Cardiac muscle cell (in vitro differentiated cells and primary cell): Measurements from ENCODE around the gene ISLR2. TPM values are rescaled to one million over a fixed set of nuclear protein-coding genes. Genes with fewer than 3 reads are reported as not detected.

Experiments used
- DNase-seq, 2 donors: peaks; one replicate each; pipeline versions ENCODE4 v3.0.0 to v3.0.0-alpha.2; 2010 to 2017; ENCODE audit warnings: low read depth in 1 of 2, low spot score in 1 of 2
- H3K27ac ChIP-seq: fragments of 200-600 bp; sonication (generic); 2 replicates; pipeline ENCODE4 v1.5.1; 2016
- H3K27me3 ChIP-seq: fragments of 200-600 bp; sonication (generic); 2 replicates; pipeline ENCODE4 v1.6.0; 2016; ENCODE audit warnings: control low read depth
- H3K36me3 ChIP-seq: fragments of 200-600 bp; sonication (generic); 2 replicates; pipeline ENCODE4 v1.5.1; 2016; ENCODE audit warnings: control low read depth
- H3K4me1 ChIP-seq: fragments of 200-600 bp; sonication (generic); 2 replicates; pipeline ENCODE4 v1.8.1; 2017; ENCODE audit warnings: low read depth, mild to moderate bottlenecking, mixed run types
- H3K4me3 ChIP-seq: fragments of 200-600 bp; sonication (generic); 2 replicates; pipeline ENCODE4 v1.5.1; 2016; ENCODE audit warnings: mild to moderate bottlenecking
- H3K9me3 ChIP-seq: fragments of 200-600 bp; sonication (generic); 2 replicates; pipeline ENCODE4 v1.5.1; 2017; ENCODE audit warnings: low read depth, mild to moderate bottlenecking, control low read depth
- polyA plus RNA-seq: library from polyadenylated mRNA; unstranded; fragments of >200 nt; fragmentation: Nextera tagmentation; extraction: Ambion mirVana; gene quantifications from 2 replicates; pipeline ENCODE4 v1.2.1, GENCODE V29; 2016
- total RNA-seq: library from RNA; depleted of rRNA; stranded (reverse); fragments of >200 nt; gene quantifications from 2 replicates; pipeline ENCODE4 v1.2.3, GENCODE V29; 2016
- TF ChIP-seq, protein P1 (sequence below): IDR thresholded peaks from 2 replicates; pipeline ENCODE4 v1.5.1; 2012; ENCODE audit warnings: low read depth, mild to moderate bottlenecking, low read length

The ISLR2 gene
- total and polyA plus RNA-seq, 2 experiments from 2014 or later, result not detected

GRCh38 chr15:74135041-74135565 is 4.7 kb downstream of the ISLR2 start:
- Histone ChIP-seq H3K27me3 (peaks cover 64% of the 10 kb centered on the region), H3K4me1 (peaks cover 6% of the 10 kb centered on the region), H3K4me3 (peak overlapping the region; percentile 34), H3K9me3 (no peaks in the 10 kb centered on the region), H3K36me3 (no peaks in the 10 kb centered on the region), H3K27ac (no peak overlapping the region)
- TF ChIP-seq, protein P1, sequence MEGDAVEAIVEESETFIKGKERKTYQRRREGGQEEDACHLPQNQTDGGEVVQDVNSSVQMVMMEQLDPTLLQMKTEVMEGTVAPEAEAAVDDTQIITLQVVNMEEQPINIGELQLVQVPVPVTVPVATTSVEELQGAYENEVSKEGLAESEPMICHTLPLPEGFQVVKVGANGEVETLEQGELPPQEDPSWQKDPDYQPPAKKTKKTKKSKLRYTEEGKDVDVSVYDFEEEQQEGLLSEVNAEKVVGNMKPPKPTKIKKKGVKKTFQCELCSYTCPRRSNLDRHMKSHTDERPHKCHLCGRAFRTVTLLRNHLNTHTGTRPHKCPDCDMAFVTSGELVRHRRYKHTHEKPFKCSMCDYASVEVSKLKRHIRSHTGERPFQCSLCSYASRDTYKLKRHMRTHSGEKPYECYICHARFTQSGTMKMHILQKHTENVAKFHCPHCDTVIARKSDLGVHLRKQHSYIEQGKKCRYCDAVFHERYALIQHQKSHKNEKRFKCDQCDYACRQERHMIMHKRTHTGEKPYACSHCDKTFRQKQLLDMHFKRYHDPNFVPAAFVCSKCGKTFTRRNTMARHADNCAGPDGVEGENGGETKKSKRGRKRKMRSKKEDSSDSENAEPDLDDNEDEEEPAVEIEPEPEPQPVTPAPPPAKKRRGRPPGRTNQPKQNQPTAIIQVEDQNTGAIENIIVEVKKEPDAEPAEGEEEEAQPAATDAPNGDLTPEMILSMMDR, result no peak
- no peak for DNase-seq

DNA sequence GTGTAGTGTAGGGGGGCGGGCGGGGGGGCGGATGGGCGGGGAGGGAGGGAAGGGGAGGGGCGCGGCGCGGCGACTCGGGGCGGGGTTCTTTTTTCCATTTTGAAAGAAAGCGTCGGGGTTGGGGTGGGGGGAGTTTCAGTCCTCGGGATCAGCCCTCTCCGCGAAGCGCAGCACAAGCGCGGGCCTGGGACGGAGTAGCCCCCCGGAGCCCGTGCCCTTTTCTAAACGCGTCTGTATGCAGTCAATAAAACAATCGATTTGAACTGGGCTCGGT is 6.1 kb downstream of the ISLR2 start:
- no peak for DNase-seq
- H3K4me3 ChIP-seq, result peak overlapping the region; percentile 34
- no peaks in the 10 kb centered on the region for H3K36me3 ChIP-seq
- TF ChIP-seq, protein P1, result no peak
- H3K4me1 ChIP-seq, result peaks cover 6% of the 10 kb centered on the region
- H3K27me3 ChIP-seq, result peaks cover 50% of the 10 kb centered on the region
- H3K27ac ChIP-seq, result no peak overlapping the region
- H3K9me3 ChIP-seq, result no peaks in the 10 kb centered on the region

- H3K36me3 ChIP-seq, result no peaks in the 10 kb centered on the region
- TF ChIP-seq, protein P1, result no peak
- peaks cover 6% of the 10 kb centered on the region for H3K4me1 ChIP-seq
- H3K27ac ChIP-seq, result no peak overlapping the region
- peak in 1 of 2 donors; percentile 59 for DNase-seq
- H3K4me3 ChIP-seq, result peak overlapping the region; percentile 34
- peaks cover 45% of the 10 kb centered on the region for H3K27me3 ChIP-seq
- no peaks in the 10 kb centered on the region for H3K9me3 ChIP-seq
Measured at GRCh38 chr15:74136814-74137536, 6.6 kb downstream of the ISLR2 start.

DNA sequence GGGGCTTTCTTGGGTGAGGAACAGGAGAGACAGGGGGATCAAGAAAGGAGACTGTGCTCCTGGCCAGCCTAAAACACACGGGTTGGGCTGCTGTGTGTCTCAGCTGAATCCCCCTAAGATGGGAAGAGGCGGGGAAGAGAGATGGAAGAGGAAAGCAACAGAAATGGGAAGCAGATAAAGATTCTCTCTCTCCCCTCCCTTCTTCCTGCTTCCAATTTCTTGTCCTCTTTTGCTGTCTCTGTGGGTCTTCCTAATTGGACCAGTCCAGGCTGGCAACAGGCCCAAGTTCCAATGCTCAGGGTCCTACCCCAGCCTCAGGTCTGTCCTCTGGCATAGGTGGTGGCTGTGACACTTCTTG is 7.1 kb downstream of the ISLR2 start:
- no peak for DNase-seq
- Histone ChIP-seq H3K27me3 (peaks cover 40% of the 10 kb centered on the region), H3K9me3 (no peaks in the 10 kb centered on the region), H3K36me3 (no peaks in the 10 kb centered on the region), H3K27ac (no peak overlapping the region), H3K4me1 (peaks cover 6% of the 10 kb centered on the region), H3K4me3 (no peak overlapping the region)
- TF ChIP-seq, protein P1, result no peak

GRCh38 chr15:74138642-74139041 is 8.3 kb downstream of the ISLR2 start:
- H3K27me3 ChIP-seq, result peaks cover 29% of the 10 kb centered on the region
- H3K4me1 ChIP-seq, result peaks cover 6% of the 10 kb centered on the region
- H3K4me3 ChIP-seq, result no peak overlapping the region
- DNase-seq, result no peak
- no peaks in the 10 kb centered on the region for H3K9me3 ChIP-seq
- no peak overlapping the region for H3K27ac ChIP-seq
- TF ChIP-seq, protein P1, result no peak
- no peaks in the 10 kb centered on the region for H3K36me3 ChIP-seq
